Muscle of arm (tissue), 12 donors: Measurements from ENCODE around the gene SULT2B1. TPM values are rescaled to one million over a fixed set of nuclear protein-coding genes. Genes with fewer than 3 reads are reported as not detected.
"Not testable (repeated sequence)": the region's sequence is repeated elsewhere in the genome, so short reads cannot be mapped to it uniquely, and the experiment has no call there.

Source experiments
- DNase-seq: peaks from one replicate; pipeline ENCODE4 v3.0.0-alpha.2; 2013
- polyA plus RNA-seq, 12 donors: library from polyadenylated mRNA; unstranded; fragments of 120-200 nt; gene quantifications; one replicate each; pipeline ENCODE4 v1.2.1, GENCODE V29; 2013; ENCODE audit not compliant: insufficient read length in 12 of 12

SULT2B1 gene
- polyA plus RNA-seq, 12 donors, result 0.13 to 13.1 (median 0.31) TPM; not detected in 4

DNA sequence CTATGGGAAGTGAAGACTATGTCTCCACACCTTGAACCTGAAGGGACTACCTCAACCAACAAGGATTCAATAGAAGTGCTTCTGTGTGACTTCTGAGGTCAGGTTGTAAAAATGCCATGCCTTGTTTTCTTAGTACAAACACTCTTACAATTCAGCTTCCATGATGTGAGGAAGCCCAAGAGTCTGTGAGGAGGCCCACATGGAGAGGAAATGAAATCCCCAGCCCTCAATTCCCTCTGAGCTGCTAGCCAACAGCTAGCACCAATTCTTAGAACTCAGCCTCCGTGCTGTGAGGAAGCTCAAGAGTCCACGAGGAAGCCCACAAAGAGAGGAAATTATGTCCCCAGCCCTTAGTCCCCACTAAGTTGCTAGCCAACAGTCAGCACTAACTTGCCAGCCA is 27.8 kb upstream of the SULT2B1 start:
- no peak for DNase-seq

DNA sequence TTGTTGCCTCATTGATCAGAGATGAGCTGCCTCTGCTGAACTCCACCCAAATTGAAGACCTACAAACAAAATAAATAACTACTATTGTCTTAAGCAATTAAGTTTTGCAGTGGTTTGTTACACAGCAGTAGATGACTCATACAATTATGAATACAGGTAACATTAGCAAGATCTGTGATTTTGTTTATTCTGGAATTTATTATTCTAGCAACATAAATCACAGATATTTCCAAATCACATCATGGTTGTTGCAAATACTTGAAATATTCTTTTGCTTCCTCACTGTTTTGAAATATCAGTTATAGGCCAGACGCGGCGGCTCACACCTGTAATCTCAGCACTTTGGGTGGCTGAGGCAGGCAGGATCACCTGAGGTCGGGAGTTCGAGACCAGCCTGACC is 27.2 kb upstream of the SULT2B1 start:
- DNase-seq, result no peak

DNA sequence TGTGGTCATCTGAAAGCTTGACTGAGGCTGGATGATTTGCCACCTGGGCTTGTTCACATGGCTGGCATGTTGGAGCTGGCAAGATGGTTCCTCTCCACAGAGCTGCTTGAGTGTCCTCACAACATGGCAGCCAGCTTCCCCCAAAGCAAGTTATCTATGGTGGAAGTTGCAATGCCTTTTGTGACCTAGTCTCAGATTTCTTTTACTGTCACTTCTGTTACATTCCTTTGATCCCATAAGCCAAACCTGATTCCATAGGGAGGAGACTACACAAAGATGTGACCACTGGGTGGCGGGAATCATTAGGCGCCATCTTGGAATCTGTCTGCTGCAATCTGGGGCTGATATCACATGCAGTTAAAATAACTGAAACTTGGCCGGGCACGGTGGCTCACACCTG is 22.8 kb upstream of the SULT2B1 start:
- no peak for DNase-seq

DNA sequence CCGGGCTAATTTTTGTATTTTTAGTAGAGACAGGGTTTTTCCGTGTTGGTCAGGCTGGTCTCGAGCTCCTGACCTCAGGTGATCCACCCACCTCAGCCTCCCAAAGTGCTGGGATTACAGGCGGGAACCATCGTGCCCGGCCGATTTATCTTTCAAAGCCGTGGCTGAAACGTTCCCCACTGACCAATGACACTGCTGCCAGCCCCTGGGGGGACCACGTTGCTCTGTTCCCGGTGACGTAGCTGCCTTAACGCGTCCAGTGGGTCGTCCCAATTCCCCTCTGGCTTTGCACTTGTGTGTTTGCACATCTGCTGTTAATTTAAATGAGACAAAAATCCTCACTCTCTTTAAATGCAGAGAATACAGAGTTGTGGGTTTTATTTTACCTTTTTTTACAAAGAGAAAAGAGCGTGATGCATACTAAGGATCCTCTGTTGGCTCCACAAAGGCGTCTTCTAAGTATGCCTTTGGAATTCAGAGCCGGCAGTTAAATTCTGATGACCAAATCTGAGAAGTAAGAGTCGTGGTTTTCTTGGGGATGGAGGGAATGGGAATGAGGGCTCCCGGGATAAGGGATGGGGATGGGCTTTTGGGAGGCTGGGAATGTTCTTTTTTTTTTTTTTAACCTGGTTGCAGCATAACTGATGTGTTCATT is 21.8 kb upstream of the SULT2B1 start:
- no peak for DNase-seq

DNA sequence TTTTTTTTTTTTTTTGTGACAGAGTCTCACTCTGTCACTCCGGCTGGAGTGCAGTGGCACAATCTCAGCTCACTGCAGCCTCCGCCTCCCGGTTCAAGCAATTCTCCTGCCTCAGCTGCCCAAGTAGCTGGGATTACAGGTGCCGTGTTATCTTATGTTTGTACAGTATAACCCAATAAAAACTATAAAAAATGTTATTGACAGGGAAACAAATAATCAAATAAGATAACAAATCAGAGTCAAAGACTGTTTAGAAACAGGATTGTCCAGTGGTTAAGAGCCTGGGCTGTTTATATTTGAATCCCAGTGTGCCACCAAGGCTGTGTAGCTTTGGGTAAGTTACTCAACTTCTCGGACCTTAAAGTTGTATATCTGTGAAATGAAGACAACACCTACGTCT is 21.2 kb upstream of the SULT2B1 start:
- DNase-seq, result no peak

DNA sequence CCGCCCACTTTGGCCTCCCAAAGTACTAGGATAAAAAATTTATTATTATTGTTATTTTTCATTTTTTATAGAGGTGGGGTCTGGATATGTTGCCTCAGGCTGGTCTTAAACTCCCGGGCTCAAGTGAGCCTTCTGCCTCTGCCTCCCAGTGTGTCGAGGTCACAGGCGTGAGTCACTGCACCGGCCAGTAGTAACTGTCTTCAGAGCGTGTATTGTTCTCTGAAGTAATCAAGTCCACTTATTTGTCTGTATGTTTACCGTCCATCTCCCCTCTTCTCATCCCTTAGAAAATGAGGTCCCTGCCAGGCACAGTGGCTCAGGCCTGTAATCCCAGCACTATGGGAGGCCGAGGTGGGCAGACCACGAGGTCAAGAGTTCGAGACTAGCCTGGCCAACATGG is 18.2 kb upstream of the SULT2B1 start:
- DNase-seq, result no peak

DNA sequence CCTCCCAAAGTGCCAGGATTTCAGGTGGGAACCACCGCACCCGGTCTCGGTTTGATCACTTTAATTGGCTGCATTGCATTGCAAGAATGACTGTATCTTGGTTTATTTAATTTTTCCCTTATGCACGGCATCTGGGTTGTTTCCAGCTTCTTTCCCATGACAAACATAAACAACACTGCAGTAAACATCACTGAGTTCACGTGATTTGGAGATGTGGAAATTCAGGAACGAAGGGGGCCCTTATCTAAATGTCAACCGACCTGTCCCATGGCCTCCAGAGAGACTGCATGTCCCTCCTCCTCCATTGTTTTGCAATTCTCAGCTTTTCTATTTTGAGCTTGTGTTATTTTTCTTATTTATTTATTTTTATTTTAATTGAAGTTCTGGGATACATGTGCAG is 14.4 kb upstream of the SULT2B1 start:
- DNase-seq, result no peak

DNA sequence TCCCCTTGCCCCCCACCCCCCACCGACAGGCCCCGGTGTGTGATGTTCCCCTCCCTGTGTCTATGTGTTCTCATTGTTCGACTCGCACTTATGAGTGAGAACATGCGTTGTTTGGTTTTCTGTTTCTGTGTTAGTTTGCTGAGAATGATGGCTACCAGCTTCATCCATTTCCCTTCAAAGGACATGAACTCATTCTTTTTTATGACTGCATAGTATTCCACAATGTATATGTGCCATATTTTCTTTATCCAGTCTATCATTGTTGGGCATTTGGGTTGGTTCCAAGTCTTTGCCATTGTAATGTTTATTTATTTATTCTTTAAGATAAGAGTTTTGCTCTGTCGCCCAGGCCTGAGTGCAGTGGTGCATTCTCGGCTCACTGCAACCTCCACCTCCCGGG is 13.9 kb upstream of the SULT2B1 start:
- not testable (repeated sequence) for DNase-seq

DNA sequence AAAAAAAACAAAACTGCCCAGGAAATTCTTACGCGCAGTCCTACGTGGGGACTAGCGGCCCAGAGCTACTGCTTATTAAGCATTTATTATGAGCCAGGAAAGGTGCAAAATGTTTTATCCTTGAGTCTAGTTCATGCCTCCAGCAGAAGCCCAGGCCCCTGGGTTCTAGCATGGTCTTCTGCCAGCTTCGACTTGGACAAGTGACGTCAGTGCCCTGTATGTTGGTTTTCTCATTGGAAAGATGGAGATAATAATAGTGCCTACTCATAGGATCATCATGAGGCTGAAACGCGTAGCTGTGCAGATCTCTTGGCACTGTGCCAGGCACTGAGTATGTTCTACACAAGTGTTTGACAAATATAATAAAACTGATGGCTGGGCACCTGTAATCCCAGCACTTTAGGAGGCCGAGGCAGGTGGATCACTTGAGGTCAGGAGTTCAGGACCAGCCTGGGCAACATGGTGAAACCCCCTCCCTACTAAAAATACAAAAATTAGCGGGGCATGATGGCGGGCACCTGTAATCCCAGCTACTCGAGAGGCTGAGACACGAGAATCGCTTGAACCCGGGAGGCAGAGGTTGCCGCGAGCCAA is 12.4 kb upstream of the SULT2B1 start:
- no peak for DNase-seq

DNA sequence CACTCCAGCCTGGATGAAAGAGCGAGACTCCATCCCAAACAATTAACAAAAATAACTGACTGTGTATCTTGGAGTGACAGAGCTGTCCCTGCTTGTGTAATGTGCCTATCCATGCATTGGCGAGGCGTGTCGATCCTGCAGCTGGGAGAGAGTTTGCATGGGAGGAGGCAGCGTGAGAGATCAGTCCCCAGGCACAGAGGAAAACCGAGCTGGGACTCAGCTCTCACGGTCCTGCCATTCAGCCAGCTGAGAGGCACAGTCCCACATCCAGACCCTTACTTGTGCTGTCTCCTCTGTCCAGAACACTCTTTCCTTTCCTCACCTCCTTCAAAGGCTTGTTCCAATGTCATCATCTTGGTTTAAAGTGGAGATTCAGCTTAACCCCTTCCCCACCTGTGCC is 11.9 kb upstream of the SULT2B1 start:
- no peak for DNase-seq

DNA sequence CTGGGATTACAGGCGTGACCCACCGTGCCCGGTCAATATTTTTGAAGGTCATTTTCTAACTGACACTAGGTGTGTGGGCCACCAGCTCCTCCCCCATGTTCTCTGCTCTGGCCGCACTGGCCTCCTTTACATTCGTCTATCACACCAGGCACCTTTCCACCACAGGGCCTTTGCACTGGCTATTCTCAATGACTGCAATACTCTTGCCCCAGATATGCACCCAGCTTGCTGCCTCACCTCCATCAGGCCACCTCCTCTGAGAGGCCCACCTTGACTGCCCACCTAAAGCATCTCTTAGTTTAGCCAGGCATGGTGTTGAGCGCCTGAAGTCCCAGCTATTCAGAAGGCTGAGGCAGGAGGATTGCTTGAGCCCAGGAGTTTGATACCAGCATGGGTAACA is 10.2 kb upstream of the SULT2B1 start:
- DNase-seq, result no peak

DNA sequence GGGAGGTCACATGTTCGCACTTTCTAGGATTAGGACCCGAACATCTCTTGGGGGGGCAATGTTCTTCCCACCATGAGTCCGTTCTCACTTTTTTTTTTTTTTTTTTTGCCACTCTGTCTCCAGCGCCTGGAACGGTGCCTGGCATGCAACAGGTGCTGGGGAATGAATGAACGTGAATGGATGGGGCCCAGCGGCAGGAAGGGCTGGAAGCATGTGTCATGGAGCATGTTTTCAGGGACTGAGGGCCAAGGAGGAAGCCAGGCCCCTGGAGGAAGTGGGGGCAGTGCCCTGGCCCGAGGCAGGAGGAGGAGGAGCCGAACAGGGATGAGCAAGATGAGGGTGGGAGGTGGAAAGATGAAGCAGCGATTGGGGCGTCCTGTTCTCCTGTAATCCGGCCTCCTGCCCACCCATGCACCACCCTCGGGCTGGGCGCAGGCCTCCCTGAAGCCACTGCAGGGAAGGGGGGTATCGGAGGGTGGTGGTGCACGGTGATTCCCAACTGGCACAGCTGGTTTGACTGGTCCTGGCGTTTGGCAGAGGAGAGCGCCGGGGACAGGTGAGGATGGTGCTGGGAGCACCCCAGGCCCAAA is 8.8 kb upstream of the SULT2B1 start:
- DNase-seq, result no peak

DNA sequence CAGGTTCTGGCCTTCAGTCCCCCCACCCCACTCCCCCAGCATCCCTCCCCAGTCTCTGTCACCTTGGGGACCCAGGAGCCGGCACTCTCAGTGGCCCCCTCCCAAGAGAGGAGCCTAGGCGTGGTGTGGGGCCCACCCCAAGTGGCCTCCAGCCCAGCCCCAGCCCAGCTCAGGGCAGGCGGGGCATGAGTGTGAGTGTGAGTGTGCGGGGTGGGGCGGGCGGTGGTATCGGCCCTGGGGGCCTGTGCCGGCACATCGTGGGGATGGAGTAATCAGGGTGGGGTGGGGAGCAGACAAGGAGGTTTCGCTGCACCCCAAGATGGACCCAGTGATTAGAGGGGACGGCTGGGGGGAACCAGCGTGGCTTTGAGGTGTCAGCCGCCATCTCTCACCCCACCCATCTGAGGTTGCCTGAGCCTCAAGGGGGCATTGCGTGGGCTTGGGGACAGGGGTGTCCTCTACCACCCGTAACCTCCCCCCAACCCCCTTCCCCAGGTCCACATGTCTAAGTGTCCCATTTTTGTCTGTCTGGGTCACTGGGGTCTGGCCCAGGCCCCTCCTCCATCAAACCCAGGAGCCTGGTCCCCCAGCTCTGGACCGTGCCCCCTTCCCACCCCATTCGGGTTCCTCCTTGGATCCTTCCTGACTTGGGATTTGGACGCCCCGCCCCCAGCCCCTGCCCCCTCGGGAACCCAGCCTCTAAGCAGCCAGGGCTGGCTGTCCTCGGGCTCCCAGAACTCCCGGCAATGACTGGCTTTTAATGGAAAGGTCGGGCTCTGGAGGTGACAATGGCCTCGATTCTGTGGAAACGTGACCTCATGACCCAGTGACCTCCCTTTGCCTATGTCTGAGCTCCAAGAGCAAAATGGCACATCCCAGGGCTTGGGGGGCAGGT is 6.9 kb upstream of the SULT2B1 start:
- no peak for DNase-seq

DNA sequence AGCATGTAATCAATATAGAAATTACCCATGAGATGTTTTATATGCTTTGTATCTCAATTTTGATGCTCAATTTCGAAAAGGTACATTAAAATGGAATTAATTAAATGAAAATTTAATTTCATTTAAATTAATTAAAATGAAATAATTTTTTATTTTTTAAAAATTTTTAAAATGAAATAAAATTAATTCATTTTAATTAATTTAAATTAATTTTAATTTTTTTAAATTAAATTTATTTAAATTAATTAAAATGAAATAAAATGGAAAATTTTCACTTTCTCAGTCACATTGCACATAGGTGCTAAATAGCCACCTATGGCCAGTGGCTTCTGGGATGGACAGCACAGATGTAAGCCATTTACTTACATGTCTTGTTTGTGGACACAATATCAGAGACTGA is 4.2 kb upstream of the SULT2B1 start:
- no peak for DNase-seq

DNA sequence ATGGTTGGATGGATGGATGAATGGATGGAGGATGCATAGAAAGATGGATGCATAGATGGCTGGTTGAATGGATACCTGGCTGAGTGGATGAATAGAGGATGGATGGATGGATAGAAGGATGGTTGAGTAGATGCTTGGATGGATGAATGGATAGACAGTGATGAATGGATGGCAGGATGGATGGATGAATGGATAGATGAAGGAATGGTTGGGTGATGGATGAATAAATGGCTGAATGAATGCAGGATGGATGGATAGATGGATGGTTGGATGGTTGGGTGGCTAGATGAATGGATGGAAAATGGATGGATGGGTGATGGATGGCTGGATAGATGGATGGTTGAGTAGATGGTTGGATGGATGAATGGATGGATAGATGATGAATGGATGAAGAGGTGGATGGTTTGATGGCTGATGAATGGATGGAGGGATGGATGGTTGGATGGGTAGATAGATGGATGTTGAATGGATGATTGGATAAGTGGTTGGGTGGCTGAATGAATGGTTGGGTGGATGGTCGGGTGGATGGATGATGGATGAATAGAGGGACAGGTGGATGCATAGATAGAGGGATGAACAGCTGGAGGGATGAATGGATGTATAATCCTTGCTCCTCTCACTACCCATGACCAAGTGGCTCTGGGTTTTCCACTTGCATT is 3.6 kb upstream of the SULT2B1 start:
- no peak for DNase-seq

DNA sequence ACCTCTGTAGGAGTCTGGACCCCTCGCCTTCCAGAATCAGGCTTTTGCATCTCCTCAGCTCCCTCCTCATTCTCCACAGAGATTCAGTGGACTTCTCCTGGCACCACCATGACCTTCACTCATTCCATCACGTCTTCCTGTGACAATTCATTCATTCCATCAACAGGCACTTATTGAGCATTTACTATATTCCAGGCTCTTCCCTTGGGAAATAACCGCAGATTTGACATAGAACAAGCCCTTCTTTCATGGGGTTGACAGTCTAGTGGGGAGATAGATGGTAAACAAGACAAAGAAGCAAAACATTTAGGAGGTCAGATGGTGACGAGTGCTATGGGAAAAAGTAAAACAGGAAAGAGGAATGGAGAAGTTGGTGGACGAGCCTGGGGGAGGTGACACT is 2.6 kb upstream of the SULT2B1 start:
- DNase-seq, result no peak

DNA sequence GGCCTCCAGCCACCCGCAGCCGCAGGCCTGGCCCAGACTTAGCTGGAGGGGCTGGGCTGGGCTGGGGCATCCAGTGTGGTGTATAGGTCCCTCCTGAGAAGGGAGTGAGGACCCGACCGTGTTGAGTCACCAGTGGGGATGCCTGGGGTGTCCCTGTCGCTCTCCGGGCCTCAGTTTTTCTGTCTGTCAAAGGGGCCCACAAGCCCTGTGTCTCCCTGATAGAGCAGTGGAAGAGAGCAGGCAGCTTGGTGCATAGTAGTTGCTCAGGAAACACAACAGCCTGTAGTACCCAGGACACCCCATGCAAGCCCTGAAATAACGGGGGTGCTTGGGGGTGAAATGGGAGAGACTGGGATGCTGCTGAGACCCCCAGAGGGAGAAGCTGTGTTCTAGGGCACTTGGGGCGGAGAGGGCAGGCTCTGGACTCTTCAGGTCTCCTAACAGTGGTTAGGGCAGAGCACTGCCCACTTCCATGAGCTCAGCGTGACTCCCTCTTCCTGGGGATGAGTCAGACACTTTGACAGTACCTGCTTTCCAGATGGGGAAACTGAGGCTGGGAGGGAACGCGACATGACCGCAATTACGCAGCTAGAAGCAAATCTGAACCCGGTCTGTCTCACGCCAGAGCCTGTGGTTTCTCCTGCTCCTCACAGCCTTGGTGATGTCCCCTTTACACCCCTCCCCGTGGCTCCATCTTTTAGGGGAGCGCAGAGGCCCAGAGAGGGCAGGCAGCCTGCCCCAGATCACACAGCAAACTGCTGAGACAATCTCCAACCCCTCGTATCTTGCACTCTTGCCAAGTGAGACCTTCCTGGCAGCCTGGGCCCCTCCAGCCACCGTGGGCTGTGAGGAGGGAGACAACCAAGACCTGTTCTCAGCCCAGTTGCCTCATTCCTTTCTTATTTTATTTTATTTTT is 692 bp downstream of the SULT2B1 start:
- no peak for DNase-seq

DNA sequence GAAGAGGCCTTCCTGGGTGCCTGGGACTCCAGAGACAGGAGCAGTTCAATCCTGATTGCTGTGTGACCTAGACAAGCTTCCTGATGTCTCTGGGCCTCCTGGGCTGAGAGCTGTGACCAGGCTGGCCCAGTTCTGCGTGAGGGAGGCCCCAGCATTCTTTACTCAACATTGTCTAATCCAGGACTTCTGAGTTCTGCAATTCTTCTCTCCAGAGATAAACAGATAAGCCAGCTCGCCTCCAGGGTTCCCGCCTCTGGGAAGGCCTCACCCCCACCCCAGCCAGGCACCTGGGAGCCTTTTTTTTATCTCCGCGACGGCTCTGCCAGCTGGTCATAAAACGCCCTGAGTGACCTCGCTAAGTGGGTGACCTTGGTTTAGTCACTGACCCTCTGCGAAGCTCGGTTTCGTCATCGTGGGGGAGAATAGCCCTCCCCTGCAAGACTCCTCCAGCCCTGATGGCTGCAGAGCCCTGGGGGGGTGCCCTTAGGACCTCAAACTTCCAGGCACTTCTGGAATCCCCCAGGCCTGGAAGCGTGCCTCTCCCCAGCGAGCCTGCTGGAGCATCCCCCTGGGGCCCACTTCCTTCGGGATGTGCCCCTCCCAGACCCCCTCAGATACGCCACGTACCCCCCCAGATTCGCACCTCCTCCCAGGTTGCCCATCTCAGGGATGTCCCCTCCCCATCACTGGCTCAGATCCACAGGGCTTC is 1.9 kb downstream of the SULT2B1 start:
- no peak for DNase-seq

DNA sequence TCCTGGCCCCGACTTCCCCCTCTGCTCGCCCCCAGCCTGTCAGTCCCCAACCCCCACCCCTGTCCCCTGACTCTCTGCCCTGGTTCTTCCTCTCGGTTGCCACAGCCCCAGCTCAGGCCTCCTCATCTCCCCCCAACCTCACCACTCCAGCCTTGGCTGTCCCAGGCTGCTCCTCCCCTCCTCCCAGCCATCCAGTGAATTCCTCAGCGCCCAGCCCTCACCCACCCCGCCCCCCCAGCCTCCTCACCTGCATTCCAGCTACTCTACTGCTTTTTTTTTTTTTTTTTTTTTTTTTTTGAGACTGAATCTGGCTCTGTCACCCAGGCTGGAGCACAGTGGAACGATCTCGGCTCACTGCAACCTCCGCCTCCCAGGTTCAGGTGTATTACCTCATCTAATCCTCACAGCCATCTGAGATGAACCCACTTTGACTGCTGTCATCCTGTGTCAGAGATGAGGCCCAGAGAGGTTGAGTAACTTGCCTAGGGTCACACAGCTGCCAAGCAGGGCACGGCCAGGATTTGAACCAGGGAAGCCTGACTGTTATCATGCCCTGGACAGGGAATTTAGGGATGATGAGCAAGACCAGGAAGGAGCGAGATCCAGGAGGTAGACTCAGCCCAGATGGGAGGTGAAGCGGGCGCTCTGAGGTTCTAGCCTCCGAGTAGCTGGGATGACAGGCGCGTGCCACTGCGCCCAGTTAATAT is 2.6 kb downstream of the SULT2B1 start:
- DNase-seq, result no peak

DNA sequence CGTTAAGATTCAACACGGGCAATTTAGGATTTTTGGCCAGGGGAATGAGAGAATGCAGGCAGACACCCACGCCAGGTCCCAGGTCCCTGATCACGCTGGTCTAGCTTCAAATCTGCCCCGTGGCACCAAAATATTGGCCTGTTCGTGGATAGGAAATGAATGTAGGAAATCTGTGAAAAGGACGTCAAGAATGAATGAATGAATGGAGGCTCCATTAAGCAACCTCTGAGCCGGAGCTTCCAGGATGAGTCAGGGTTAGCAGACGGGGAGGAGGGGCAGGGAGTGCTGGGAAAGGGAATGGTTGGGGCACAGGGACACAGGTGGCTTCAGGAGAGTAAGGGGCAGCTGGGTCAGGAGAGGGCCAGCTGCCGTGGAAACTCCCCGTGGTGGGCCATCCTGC is 4.2 kb downstream of the SULT2B1 start:
- no peak for DNase-seq
